Head of caudate nucleus (tissue), 42 donors: ENCODE data around the gene OCA2.
A peak's percentile ranks its signal among the peaks of the same experiment; 100 is the strongest.
"Not testable (repeated sequence)": the region's sequence is repeated elsewhere in the genome, so short reads cannot be mapped to it uniquely, and the experiment has no call there.

Experiments used
- DNase-seq, 42 donors: peaks; one replicate each; pipeline versions ENCODE4 v3.0.0 to v3.0.0-alpha.2; 2020 to 2021; ENCODE audit warnings: mixed read lengths in 7 of 42
- intact Hi-C: fragments of 100-400 bp; cut with DNase I; formaldehyde crosslinking; loops from one replicate; pipeline ENCODE4 v1.15.0; 2022

The OCA2 gene

DNA sequence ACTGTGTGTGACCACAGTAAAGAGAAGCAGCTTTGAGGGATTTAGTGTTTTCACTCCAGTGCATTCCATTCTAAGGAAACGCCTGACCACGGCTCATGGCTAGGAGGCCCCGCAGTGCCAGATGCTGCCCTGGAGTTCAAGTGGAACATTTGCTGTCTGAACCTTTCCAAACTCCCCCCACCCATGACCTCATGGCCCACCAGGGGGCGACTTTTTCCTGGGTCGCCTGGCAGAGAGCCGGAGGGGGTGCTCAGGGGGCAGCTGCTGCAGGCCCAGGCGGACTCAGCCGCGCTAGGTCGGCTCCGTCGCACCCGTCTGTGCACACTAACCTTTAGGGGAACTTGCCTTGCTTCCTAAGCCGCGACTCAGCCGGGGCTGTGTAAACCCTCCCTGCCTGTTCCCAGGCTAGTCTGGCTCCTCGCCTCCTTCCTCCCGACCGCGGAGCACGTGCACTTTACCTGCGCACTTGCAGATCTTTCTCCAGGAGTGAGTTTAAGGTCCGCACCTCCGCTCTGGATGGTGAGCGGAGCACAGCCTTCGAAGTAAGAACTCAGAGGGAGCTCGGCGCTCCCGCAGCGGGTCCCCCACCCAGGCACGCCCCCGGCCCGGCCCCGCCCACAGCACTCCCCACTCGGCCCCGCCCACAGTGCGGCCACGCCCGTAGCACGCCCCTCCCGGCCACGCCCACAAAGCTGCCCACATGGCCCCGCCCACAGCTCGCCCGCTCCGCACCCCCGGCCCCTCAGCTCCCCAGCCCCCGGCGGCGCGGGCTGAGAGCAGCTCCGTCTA is at the start of gene OCA2:
Gene OCA2 (minus strand): TSS at position 550 of the 789 bp plus-strand sequence. CDS start 17,441 bp downstream, outside the sequence.
- DNase-seq = peak in 3 of 42 donors; percentile 8 to 48 (median 27)
- intact Hi-C loops = no loop called here

DNA sequence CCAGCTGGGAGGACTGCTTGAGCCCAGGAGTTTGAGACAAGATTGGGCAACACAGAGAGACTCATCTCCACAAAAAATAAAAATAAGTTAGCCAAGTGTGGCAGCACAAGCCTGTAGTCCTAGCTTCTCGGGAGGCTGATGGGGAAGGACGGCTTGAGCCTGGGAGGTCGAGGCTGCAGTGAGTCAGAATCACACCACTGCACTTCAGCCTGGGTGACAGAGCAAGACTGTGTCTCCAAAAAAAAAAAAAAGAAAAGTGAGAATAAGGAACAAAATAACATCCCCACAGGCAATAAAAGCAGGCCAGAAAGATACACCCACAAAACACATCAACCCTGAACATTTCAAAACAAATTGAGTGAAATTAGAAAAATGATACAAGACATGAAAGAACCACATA is 48.7 kb upstream of the OCA2 start:
- intact Hi-C loops = no loop called here
- no peak for DNase-seq

DNA sequence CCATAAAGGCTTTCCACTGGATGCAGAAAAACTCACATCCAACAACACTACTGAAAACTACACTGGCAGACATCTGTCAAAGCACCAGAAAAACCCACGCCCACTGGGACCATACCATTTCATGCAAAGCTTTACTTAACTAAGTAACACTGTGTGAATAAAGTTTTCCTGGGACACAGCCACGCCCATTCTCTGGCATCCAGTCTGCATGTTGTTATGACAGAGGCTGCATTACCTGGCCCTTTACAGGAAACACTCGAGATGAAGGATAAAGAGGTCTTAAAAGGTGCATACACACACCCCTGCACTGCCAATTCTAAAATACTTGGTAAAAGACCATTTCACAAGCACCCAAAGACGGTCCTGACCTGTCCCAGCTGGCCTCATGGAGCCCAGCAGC is 46.3 kb upstream of the OCA2 start:
- intact Hi-C loops, DNase-seq: not testable (repeated sequence)

DNA sequence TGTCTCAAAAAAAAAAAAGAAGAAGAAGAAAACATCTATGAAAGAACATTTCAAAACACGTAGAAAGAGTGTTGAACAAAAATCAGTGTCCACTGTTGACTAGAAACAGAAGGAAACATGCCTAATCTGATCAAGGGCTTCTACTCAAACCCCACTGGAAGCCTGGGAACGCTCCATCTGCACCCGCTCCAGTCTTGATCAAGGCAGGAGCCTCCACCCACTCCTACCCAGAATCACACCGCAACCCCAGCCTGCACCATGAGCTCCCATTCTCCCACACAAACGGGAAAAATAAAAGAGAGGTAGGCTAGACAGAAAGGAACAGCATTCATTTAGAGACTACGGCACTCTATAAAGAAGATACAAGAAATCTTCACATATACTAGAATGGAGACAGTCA is 40.9 kb upstream of the OCA2 start:
- intact Hi-C loops = no loop called here
- peak in 36 of 42 donors; percentile 25 to 89 (median 65) for DNase-seq

DNA sequence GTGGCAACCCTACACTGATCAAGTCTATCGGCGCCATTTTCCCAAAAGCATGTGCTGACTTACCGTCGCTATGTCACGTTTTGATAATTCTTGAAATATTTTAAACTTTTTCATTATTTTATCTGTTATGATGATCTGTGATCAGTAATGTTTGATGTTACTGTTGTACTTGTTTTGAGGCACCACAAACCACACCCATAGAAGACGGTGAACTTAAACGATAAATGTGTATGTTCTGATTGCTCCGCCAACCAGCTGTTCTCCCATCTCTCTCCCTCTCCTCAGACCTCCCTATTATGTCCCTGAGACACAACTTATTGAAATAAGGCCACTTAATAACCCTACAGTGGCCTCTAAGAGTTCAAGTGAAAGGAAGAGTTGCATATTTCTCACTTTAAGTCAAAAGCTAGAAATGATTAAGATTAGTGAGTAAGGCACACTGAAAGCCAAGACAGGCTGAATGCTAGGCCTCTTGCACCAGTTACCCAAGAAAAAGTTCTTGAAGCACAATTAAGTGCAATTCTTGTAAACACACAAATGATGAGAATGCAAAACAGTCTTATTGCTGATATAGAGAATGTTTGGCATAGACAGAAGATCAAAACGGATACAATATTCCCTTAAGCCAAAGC is 38.4 kb upstream of the OCA2 start:
- peak in 2 of 42 donors; percentile 10 to 22 for DNase-seq
- intact Hi-C loops = not testable (repeated sequence)

DNA sequence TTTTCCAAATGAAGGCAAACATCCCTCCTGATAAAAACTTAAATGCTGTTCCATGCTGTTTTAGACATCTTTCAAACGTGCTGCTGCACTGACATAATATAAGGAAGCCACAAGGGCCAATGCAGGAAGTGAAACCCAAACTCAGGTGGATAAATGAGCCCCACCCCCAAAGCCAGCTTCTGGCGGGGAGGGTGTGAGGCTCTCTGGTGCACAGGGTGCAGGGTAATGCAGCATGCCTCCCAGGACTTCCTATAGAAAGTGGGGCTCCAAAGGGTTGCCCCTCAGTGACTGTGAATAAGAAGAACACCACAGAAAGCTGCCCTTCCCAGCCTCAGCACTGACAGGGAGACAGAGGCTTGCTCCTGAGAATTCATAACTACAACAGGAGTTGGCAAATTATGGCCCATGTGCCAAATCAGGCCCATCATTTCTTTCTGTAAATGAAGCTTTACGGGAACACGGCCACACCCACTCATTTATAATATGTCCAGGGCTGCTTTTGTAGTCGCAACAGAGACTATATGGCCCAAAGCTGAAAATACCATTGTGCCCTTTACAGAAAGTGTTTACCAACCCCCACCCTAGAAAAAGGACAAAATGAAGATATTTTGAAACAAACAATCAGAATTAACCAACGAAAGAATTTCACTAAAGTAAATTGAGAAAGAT is 37.3 kb upstream of the OCA2 start:
- intact Hi-C loops = not testable (repeated sequence)
- peak in 3 of 42 donors; percentile 6 to 30 (median 13) for DNase-seq

DNA sequence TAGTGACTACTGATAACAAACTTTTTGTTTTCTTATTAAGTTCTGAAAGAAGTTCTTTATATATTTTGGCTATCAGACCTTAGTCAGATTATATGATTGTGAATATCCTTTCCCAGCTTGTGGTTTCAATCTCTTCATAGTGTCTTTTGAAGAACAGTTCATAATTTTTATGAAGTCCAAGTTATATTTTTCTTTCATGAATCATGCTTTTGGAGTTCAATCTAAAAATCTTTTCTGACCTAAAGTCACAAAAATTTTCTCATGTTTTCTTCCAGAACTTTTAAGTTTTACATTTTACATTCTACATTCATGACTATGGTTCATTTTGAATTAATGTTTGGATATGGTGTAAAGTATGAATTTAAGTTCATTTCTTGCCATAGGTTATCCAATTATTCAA is 34.2 kb upstream of the OCA2 start:
- intact Hi-C loops = no loop called here
- no peak for DNase-seq

DNA sequence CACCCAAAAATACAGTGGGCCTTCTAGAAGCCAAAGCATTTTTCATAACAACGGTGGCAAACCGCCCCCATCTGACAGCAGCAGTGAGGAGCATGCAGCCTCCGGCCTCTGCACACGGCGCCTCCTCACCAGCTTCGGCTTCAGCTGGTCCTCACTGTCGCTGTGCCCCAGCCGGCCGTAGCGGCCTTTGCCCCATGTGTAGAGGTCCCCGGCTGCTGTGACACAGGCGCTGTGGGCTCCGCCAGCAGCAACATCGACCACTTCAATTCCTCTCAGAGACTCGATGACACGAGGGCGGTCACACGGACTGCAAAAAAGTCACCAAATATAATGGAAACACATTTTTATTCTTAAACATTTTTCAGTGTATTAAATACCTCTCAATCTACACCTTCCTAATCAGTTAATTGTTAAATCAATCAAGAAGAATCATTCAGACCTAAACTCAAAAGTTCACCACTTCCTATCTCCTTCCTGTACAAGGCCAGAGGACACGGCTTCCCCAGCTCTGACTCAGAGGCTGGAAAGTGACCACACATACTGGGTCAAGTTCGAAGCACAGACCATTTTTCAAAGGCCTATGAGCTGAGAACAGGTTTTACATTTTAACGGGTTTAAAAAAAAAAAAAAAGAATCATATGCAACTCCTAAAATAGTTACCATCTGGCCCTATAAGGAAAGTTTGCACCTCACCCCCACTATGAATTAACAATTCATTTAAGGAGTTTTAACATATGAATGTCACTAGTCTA is 33.6 kb upstream of the OCA2 start:
- intact Hi-C loops = no loop called here
- DNase-seq = peak in 4 of 42 donors; percentile 7 to 34 (median 19)

DNA sequence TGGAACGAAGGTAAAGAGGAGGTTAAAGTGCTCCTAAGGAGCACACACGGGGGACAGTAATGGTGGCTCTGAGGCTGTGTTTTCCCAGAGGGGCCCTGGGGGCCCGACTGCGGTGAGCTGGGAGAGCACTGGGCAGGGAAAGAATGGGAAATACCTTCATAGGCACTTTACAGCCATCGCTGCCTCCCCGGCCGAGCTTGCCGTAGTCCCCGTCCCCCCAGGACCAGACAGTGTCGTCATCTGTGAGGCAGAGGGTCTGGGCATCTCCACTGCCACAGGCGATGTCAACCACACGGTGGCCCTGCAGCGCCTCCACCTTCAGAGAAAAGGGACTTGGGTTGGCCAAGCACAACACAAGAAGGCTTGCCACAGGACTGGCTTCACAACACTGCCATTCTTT is 32.8 kb upstream of the OCA2 start:
- intact Hi-C loops = no loop called here
- peak in 3 of 42 donors; percentile 1 to 25 (median 1) for DNase-seq

DNA sequence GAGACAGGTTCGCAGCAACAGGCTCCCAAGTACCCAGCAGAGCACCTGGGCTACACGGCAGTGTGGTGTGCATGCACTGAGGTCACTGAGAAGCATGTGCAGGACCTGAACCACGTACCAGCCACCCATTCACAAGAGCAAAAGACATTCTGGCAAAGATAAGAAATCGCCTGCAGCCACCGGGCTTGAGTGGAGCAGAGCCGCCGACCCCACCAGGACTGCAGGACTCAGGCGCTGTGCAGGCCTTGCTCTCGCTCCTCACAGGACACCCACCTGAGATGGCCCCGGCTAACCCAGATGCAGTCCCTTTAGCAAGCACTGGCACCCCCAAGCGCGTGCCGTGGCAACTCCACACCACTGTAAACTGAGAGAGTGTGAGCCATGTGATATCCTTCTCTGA is 32.3 kb upstream of the OCA2 start:
- intact Hi-C loops = no loop called here
- peak in 3 of 42 donors; percentile 2 to 22 (median 9) for DNase-seq

DNA sequence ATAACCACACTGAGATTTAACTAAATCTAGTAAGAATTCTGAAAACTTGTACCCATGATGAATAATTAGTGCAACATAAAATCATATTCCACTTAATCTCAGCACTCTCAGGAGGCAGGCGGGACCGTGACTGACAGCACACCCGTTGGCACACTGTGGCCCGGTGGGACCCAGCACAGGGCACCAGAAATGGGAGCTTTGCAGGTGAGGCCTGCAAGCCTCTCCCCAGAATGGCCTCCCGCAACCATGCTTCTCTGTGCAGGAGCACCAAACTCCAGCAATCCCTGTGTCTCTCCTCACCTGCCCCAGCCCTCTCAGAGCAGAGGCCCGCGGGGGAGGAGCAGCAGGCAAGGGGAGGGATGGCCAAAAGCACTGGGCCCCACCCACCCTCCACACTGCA is 31.5 kb upstream of the OCA2 start:
- DNase-seq = peak in 3 of 42 donors; percentile 3 to 29 (median 20)
- intact Hi-C loops = no loop called here

DNA sequence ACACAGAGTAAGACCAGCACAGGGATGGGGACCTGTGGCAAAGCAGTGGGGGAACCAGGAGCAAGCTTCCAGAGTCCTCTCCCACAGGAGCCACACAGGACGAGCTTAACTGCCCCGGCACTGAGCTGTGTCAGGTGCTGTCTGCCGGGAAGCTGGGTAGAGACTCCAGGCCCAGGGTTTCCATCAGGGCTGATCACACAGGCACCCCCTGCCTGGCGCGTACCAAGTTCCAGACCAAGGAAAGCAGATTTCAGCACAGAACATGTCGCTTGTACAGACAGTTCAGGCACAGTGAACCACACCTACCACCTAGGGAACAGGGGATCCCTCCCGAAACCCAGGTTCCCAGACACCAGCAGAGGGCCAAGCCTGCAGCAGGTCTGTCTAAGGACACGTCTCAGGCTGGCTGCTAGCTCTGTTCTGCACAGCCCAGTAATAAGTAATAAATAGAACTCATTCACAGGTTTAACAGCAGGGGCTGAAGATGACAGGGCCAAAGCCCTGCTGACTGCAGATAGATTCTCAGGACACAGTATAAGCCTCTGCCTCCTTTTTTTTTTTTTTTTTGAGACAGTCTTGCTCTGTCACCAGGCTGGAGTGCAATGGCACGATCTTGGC is 30.2 kb upstream of the OCA2 start:
- DNase-seq = peak in 3 of 42 donors; percentile 8 to 38 (median 32)
- intact Hi-C loops = no loop called here

DNA sequence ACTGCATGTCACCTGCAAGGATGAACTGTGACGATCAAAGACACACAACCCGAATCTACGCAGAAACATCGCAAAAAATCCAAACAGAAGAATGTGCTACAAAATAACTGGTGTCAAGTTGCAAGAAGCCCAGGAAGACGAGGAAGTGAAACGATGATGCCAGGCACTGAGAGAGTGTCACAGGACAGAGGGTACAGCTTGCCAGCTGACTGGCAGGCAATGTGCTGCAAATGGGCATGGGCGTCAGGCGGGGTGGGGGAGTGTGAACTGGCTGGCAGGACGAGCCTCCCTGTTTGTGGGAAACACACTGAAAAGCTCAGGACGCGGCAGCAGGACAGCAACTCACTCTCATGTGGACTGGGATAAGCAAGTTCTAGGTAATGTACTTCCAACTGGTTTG is 28.9 kb upstream of the OCA2 start:
- peak; percentile 61 to 91 (median 80) for DNase-seq

DNA sequence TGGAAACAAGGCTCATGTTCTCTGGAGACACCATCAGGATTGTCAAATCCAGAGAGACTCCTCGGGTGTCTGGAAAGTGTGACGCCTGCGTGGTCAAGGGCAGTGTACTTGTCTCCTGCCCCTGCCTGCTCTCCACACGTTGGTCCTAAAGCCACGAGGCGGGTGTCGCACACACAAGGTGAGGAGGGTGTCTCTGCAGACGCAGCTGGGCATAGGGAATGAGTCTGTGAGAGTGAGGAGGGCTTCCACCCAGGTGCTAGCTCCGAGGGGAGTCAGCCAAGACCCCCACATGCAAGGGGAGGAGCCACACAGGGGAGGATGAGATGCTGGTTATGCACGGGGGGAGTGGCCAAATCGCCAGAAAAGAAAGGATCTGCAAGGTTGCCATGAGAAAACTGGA is 27.9 kb upstream of the OCA2 start:
- DNase-seq = peak in 2 of 42 donors; percentile 7 to 37
- intact Hi-C loops = no loop called here

More for the DNA sequence above, 28.9 kb upstream of the OCA2 start:
- intact Hi-C loops = no loop called here

DNA sequence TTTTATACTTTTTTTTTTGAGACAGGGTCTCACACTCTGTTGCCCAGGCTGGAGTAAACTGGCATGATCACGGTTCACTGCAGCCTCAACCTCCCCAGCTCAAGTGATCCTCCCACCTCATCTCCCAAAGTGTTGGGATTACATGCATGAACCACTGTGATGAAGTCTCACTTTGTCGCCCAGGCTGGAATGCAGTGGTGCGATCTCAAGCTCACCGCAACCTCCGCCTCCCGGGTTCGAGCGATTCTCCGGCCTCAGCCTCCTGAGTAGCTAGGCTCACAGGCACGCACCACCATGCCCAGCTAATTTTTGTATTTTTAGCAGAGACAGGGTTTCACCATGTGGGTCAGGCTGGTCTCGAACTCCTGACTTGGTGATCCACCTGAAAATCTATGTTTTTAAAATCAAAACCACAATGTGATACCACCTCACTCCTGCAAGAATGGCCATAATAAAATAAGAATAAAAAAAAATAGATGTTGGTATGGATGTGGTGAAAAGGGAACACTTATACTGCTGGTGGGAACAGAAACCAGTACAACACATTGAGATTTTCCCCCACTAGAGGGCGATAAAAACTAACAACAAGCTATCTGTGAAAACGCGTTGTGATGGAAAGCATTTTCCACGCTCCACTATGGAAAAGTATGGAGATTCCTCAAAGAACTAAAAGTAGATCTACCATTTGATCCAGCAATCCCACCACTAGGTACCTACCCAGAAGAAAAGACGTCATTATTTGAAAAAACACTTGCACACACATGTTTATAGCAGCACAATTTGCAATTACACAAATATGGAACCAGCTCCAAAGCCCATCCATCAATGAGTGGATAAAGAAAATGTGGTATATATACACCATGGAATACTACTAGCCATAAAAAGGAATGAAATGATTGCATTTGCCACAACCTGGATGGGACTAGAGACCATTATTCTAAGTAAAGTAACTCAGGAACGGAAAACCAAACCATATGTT is 26.8 kb upstream of the OCA2 start:
- intact Hi-C loops = no loop called here
- peak in 13 of 42 donors; percentile 7 to 76 (median 54) for DNase-seq

DNA sequence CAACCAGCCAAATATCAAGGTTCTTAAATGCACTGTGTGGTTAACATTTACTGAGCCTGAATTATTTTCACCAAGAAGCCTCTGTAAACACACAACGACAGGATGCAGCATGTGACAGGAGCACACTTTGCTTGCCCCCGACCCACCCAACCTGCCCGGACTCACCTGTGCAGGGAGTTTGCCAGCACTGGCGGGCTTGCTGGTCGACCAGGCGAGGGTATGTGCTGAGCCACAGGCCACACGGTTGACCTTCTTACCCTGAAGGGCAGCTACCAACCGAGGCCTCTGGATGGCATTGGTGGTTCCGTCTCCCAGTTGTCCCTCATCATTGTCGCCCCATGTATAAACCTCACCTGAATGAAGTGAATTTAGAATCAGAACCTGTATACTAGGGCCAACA is 25.7 kb upstream of the OCA2 start:
- intact Hi-C loops = no loop called here
- DNase-seq = peak in 3 of 42 donors; percentile 4 to 40 (median 20)

DNA sequence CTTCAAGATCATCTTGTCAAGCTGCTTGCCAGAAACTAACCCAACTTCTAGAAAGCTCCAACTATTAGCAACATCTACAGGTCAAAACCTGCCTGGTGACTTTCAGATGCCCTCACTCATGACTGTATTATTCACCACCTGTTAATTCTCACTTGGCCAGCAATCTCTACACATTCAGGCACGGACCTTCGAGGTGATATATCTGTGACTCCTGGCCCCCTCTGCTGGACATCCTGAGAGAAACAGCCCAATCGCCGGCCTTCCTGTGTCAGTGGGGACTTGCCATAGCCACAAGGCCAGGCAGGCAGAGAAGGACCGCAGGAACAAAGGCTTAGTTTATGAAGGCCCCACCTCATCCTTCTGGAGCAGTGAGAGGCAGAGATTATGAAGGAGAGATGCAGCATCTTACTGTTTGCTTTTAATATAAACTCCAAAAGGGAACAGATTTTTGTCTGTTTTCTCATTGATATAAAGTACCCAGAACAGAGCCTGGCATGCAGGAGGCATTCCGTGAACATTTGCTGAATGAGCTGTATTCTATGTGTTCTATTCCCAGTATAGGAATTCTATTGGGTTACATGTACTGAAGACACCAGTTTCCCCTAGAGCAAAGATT is 24.4 kb upstream of the OCA2 start:
- DNase-seq = peak; percentile 41 to 88 (median 69)
- intact Hi-C loops = no loop called here
